Caki2 (cell line): ENCODE data around the gene DBN1. TPM values are rescaled to one million over a fixed set of nuclear protein-coding genes. Genes with fewer than 3 reads are reported as not detected.

Experiments
- DNase-seq: peaks from one replicate; pipeline ENCODE4 v3.0.0-alpha.2; 2015; ENCODE audit warnings: low read depth
- in situ Hi-C: cut with HindIII; loops from 2 replicates; pipeline ENCODE4 v1.10.0; 2016; ENCODE audit warnings: low sequenced_read_pairs, low pct_unique_long_range_greater_than_20kb, mixed read lengths
- total RNA-seq: library from RNA; depleted of rRNA; stranded (reverse); fragments of >200 nt; shearing (Covaris generic); gene quantifications from 2 replicates; pipeline ENCODE4 v1.2.3, GENCODE V29; 2014; ENCODE audit warnings: low replicate concordance

DBN1 gene
- total RNA-seq, 1 experiment from 2014 or later: 175 TPM

DNA sequence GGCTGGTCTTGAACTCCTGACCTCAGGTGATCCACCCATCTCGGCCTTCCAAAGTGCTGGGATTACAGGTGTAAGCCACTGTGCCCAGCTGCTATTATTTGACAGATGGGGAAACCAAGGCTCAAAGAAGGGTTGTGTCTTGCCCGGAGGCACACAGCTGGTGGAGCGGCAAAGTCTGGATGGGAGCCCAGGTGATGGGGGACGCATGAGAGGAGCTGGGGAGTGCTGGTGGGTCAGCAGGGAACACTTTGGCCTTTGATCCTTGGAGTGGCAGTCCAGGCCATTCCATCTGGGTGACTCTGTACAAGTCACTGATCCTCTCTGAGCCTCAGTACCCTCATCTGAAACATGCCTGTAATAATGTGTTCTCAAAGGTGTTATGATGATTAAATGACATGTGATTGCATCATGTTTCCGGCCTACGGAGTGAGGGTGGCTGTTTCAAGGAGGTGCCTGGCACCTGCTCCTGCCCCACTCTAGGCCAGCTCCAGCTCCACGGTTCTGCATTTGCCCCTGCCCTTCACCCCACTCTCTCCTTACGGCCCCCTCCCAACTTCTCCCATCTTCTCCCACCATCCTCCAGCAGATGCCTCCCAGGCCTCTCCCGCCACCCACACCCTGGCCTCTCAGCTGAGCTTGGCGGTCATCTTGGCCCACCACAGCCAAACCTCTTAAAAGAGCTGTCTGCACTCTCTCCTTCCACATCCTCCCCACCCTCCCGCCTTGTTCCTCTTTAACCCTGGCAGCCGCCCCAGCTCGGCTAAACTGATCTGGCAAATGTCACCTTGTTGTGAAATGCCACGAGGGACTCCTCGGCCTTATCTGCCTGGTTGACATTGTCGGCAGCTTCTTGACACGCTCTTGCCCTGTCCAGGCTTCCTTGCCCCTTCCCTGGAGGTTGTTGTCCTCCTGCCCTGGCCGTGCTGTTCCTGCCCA, 5.5 kb upstream of the DBN1 start:
- in situ Hi-C loops: no loop called here
- DNase-seq: no peak

- no peak for DNase-seq
- in situ Hi-C loops: no loop called here
These were observed 4.5 kb upstream of the DBN1 start for GRCh38 chr5:177477701-177478477.

- no peak for DNase-seq
- in situ Hi-C loops: no loop called here
These were observed 3.2 kb upstream of the DBN1 start for GRCh38 chr5:177476531-177477233.

DNA sequence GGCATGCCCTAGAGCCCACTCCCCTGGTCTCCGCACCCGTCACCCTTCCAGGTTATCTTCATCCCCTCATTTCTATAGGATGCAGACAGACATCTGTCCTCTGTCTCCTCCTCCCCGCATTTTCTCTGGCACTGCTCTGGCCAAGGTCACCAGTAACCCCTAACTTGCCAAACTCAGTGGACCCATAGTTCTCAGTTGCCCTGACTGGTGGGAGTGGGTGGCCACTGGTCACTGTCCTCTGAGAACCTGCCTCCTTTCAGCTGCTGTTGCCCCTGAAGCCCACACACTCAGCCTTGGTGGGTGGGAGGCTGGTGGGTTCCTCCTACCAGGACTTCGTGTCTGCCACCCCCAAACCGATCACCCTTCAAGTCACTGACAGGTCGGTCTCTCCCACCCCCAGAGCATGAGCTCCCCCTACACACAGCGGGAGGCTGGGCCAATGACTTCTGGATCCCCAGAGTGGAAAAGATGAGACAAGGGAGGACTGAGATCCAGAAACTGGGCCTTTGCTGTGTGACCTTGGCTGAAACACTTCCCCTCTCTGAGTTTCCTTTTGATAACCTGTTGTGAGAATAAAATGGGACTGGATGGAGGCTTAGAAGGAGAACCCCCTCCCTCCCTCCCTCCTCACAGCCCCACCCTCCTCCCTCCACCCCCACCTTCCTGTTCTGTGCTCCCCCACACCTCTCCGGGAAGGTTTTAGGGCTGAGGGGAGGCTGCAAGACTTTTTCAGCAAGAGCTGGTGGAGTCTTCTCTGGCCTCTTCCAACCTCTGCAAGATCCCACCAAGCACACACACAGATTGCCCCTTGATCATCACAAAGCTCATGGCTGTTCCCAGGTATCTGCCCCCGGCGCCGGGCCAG, 2.4 kb upstream of the DBN1 start:
- in situ Hi-C loops: no loop called here
- DNase-seq: no peak

GRCh38 chr5:177474846-177475562, 1.6 kb upstream of the DBN1 start:
- in situ Hi-C loops: no loop called here
- DNase-seq: no peak

DNA sequence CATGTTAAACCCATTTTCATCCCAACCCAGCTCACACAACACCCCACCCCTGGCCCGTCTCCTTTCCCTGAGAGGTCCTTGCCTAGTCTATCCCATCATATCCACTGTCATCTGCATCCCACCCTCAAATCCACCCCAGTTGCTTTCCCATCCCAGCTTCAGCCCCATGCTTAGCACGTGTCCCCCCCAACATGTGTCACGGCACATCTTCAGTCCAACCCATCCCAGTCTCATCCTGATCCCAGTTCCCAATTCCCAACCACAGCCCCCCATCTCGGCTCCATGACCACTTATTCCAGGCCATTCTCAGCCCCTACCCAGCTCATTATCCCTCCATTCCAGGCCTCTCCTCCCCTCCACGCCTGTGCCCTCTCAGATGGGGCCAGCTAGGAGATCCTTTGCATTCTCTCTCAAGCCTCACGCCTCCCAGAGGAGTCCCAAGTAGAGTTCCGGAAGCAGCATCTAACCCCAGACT, 605 bp upstream of the DBN1 start:
- no peak for DNase-seq
- in situ Hi-C loops: no loop called here

DNA sequence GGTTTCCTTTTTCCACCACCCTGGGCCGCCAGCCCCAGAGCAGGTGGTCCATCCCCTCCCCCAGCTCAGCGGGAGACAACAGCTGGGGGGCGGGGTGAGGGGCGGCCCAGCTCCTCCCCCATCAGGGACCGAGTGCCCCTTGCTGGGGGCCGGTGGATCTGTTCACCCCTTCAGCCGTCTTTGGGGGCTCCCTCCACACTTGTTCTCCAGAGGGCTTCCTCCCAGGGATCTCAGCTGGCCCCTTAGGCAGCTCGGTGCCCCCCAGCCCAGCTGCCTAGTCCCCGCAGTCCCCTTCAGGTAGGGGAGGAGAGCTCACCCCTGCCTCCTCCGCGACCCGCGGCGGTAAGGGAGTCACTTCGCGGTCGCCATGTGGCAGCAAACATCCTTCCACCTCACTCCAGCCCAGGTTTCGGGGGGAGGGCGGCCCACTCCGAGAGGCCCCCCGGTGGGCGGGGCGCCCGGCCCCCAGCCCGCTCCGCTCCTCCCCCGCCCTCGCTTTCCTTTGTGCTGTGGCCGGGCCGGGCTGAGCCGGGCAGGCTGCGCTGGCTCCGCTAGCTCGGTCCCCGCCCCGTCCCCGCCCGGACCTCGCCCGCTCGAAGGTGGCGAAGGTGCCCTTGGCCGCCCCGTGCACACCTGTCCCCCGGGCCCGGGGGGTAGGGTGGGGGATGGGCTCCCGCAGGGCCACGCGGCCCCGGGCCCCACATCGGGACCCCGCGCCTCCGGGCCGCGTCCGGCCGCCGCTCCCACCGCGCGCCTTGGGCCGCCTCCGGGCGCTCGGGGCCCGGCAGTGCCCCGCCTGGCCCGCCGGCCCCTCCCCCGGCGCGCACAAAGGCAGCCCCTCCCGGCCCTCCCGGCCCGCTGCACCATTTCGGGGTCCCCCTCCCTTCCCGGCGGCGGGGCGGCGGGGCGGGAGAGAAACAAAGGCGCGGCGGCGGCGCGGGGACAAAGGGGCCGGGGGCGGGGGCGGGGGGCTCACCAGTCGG, 683 bp downstream of the DBN1 start:
- no peak for DNase-seq
- in situ Hi-C loops: no loop called here

DNA sequence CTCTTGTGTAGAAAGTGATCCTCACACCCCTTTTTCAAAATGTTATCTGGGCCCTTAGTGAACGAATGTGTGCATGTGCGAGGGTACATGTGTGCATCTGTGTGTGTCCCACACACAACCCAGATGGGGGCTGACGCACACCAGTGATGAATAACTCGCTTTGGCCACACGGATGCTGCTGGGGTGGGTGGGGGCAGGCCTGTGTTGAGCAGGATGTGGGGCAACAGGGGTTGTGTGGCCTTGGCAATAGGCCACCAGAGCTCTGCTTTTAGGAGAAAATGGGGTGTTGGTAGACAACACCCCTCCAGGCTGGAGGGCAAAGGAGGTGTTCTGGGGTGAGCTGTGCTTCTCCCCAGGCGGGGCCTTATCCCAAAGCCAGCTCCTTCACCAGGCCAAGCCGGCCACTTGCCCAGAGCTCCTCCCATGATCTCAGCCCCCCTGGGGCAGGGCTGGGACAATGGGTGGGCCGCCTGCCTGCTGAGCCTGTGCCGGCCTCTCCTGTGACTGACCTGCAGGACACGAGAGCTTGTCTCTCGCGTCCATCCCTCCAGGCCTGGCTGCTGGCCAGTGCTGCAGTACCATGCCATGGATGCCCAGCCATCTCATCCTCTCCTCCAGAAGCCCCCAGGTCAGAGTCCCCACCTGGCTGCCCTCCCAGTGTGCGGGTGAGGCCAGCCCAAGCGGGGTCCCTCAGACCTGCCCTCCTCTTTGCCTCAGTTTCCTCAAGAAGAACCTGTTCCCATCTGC, 1.7 kb downstream of the DBN1 start:
- in situ Hi-C loops: no loop called here
- DNase-seq: no peak

GRCh38 chr5:177470759-177471536, 2.5 kb downstream of the DBN1 start:
- in situ Hi-C loops: no loop called here
- DNase-seq: no peak

- no peak for DNase-seq
- in situ Hi-C loops: no loop called here
These were observed 3.5 kb downstream of the DBN1 start for GRCh38 chr5:177469750-177470525.

DNA sequence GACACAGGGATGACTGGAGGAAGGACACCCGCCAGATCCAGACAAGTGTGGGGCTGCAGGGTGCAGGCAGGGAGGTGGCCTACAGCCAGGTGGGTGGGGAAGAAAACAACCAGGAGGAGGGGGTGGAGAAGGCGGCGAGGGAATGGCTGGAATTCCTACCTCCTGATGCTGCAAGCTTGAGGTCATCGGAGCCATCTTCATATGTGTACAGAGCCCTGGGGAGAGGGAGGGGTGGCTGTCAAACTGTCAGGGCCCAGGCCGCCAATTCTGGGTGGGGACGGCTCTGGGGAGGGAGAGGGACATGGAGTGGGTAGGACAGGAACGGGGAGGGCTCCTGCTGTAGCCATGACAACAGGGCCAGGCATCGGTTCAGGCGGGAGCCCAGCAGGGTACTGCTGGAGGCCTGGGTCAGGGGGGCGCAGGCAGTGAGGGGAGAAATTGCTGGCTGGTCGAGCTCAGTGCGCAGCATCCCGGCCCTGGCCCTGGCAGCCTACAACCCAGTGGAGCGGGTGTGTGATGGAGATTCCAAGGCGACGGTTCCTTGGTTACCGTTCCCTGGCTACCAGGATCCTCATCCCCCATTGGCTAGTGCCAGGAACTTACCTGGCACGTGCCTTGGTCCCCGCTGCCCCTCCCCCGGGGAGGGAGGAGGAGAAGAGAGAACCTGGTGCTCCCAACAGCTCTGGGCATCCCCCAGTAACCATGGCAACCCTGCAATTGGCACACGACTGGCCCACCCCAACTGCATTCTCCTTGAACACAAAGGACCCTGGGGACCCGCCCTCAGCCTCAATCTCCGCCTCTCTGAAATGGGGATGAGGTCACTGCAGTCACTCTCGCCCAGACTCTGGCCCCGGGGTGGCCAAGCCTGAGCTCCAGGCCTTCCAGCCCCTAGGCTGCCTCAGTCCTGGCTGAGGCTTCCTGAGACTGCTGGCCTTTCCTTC, 4.5 kb downstream of the DBN1 start:
- in situ Hi-C loops: no loop called here
- DNase-seq: no peak

DNA sequence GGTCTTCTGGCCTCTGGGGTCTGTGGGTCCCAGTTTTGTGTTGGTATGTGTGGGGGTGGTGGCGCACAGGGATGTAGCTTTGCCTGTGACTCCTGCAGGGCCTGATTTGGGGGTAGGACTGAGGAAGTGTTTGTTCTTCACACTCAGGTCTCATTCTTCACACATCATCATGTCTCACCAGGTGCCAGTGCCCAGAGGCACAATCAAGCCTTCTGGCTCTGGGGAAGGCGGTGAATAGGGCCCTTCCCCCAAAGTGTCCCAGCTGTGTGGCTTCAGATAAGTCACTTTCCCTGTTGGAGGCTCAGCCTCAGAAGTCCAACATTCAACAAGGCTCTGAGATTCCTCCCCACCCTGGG, 5.1 kb downstream of the DBN1 start:
- DNase-seq: no peak
- in situ Hi-C loops: no loop called here

GRCh38 chr5:177467436-177467835, 6.0 kb downstream of the DBN1 start:
- no peak for DNase-seq
- in situ Hi-C loops: no loop called here
